Ammon's horn (tissue), 1 donor: ENCODE results near the gene OGFRL1.
A peak's percentile ranks its signal among the peaks of the same experiment; 100 is the strongest.
"Not testable (repeated sequence)": the region's sequence is repeated elsewhere in the genome, so short reads cannot be mapped to it uniquely, and the experiment has no call there.

Experiments used
- DNase-seq: peaks from one replicate; pipeline ENCODE4 v3.0.0-alpha.2; 2016; ENCODE audit warnings: low spot score

The OGFRL1 gene

GRCh38 chr6:71288228-71289038 is at the start of gene OGFRL1:
OGFRL1 (plus strand) TSS chr6:71288811; CDS start chr6:71288937, 126 bp downstream.
- DNase-seq: peak; percentile 79

GRCh38 chr6:71239694-71240093 is 48.9 kb upstream of the OGFRL1 start:
- DNase-seq: no peak

GRCh38 chr6:71245265-71246049 is 43.2 kb upstream of the OGFRL1 start:
- no peak for DNase-seq

GRCh38 chr6:71246596-71246995 is 42.0 kb upstream of the OGFRL1 start:
- DNase-seq: no peak

DNA sequence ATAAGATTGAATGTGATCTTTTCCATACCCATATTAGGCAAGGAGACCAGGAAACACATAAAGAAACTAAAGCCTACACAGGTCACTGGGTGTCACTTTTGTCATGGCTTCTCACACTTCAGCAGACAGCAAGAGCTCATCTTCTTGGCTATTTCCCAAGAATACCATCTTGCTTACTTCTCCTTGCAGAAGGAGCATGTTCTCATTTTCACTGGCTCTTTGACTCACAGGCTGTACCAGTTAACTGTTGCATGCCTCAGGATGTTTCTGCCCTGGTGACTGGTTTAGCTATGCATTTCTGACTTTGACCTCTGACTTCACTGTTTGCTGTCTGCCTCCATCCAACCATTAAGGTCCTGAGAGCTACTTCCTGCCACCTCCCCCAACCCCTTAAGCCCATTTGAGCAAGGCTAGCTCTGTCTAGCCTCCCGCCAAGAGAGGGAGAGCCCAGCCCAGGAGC is 40.3 kb upstream of the OGFRL1 start:
- peak; percentile 71 for DNase-seq

DNA sequence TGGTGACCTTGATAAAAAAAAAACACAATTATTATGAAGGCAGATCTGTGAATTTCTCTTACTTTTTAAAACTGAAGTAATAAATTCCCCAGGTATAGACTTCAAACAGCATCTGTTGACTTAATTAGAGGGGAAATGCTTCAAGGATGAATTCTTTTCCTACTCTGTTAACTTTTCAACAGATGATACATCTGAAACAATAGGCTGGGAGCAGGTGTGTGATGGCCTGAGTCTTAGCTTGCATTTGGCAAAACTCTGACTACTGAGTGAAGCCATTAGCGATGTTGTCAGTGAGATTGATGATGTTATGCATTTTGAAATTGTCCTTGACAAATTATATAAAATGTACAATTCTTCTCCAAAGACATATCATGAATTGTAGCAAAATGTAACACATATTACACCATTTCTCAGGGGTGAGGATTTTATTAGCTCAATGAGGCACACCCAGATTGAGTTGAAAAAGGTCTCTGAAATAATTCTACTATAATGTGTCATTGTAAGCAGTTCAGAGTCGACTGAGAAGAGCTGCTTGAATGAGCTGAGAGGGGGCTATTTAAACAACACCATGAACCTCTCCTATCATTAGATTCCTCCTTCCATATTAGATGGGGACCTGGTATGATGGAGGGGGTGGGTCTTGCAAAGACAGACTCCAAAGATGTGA is 39.6 kb upstream of the OGFRL1 start:
- DNase-seq: no peak

DNA sequence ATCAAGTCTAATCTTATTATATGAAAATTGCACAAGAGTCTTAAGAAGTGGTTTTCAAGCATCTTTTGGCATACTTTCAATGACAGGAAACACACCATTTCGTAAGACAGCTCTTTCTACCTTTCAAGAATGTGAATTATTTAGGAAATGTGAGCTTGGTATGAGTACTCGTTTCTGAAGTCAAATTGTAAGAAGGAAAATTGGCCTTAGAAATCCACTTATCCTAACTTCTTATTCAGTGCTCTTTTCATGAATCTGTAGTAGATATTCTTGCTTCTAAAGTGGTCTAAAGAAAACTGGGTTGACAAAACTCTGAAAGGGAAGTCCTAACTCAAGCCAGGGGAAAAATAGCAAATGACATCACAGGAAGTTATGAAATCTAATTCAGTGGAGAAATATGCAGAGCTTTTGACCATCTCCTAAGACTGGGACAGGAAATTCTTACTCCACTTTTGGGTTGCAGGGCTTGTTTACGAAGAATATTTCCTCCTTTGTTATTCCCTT is 38.5 kb upstream of the OGFRL1 start:
- peak; percentile 46 for DNase-seq

GRCh38 chr6:71252410-71252809 is 36.2 kb upstream of the OGFRL1 start:
- no peak for DNase-seq

- no peak for DNase-seq
Measured at GRCh38 chr6:71252960-71253359, 35.7 kb upstream of the OGFRL1 start.

DNA sequence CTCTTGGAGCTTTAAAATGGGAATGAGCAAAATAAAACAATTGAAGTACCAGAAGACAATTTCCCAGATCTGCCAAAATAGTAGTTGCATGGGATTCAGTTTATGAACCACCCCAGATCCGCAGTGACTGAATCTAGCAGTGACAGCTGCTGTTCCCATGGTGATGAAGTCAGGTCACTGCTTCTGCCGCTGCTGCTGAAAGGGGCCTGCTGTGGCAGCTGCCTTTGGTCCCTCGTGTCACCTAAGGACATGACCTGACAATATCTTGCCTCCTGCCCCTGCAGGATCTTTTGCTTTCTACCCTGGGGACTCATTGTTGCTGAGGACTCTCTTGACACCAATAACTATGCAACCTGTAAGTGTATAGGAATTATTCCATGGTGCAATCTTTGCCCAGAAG is 34.3 kb upstream of the OGFRL1 start:
- no peak for DNase-seq

DNA sequence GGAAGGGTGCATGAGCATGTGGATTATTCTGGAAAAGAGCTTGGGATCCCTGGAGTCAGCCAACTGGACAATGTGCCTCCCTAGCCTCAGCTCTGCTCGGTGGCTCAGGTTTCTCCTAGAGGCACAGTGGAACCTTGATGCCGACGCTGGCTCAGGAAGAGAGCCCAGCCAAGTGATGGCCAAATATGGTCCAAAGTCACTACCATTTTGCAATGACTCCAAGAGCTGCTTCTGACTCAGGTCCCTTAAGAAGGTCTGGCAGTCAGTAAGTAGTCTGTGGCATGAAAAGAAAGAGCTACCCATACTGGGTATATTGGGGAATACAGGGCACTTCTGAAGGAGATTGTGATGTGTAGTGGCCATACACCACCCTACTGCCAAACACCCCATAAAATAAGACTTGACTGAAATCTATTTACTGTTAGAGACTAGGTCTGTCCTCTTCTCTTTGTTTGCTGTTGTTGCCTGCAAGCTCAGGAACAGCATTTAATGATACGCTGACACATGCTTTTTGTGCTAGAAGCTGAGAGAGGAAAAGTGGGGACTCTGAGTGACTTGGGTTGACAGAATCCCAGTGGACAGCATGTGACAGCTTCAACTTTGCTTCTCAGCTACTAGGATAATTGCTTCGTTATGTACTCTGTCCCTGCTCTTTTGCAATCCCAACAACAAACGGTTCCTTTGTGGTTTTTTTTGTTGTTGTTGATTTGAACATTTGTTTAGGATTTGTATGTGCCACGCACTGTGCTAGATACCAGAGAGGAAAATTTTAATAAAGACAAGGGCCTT is 30.3 kb upstream of the OGFRL1 start:
- DNase-seq: no peak

- DNase-seq: no peak
Measured at GRCh38 chr6:71259888-71260604, 28.6 kb upstream of the OGFRL1 start.

GRCh38 chr6:71262914-71263313 is 25.7 kb upstream of the OGFRL1 start:
- DNase-seq: no peak

- not testable (repeated sequence) for DNase-seq
Measured at GRCh38 chr6:71266392-71266791, 22.2 kb upstream of the OGFRL1 start.

- no peak for DNase-seq
Measured at GRCh38 chr6:71268735-71269437, 19.7 kb upstream of the OGFRL1 start.

- no peak for DNase-seq
Measured at GRCh38 chr6:71277926-71278600, 10.5 kb upstream of the OGFRL1 start.

DNA sequence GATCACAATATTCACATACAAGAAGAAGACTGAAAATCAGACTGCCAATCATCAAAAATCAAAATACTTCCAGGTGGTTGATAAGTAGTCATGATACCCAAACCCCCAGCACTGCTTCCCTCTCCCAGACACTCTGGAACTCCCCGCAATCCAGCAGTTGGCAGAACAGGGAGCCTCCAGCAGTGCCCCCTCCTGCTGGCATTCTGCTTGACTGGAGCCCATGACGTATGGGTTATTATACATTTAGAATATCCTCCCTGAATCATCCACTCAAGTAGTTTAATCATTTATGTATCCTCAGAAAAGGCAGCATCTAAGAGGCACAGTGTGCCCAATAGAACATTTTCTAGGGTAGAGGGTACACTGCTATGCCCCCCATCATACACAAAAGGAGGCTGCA is 9.3 kb upstream of the OGFRL1 start:
- no peak for DNase-seq

DNA sequence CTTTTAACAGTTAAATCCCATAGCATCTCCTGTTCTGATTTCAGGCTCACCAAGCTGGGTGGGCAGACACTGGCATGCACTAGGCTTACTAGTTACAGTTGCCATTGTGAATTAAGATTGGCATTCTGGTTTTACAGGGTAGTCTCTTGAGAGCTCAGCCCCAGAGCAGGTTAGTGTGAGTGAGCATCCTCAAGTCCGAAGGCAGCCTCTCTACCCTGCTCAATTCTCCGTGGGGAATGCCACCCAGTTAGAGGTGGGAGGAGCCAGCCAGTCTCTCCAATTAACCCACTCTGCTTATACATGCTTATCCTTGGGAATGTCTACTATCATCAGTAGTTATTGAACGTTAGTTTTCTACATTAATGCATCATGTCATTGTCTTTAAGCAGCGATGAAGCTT is 8.9 kb upstream of the OGFRL1 start:
- DNase-seq: no peak

- DNase-seq: no peak
Measured at GRCh38 chr6:71280701-71281100, 7.9 kb upstream of the OGFRL1 start.

GRCh38 chr6:71284785-71285184 is 3.8 kb upstream of the OGFRL1 start:
- DNase-seq: no peak
